HG02623 (cell line): Measurements from ENCODE around the gene MYOZ2.

Experiments
- ATAC-seq: cut with Tn5 transposase; IDR thresholded peaks from one replicate; pipeline ENCODE4 v1.9.1; 2021; ENCODE audit warnings: moderate library complexity; ENCODE audit not compliant: unreplicated experiment

The MYOZ2 gene

GRCh38 chr4:119190354-119190753 lies 54.7 kb downstream of the MYOZ2 start:
- ATAC-seq = no peak

- ATAC-seq = no peak
Observed at GRCh38 chr4:119191505-119191904, 55.9 kb downstream of the MYOZ2 start.

- ATAC-seq = no peak
Observed at GRCh38 chr4:119197772-119198212, 62.2 kb downstream of the MYOZ2 start.

GRCh38 chr4:119204916-119205315 lies 69.3 kb downstream of the MYOZ2 start:
- no peak for ATAC-seq

GRCh38 chr4:119205690-119206089 lies 70.1 kb downstream of the MYOZ2 start:
- no peak for ATAC-seq

- ATAC-seq = no peak
Observed at GRCh38 chr4:119206178-119206577, 70.5 kb downstream of the MYOZ2 start.

GRCh38 chr4:119207051-119207450 lies 71.4 kb downstream of the MYOZ2 start:
- ATAC-seq = no peak

- ATAC-seq = no peak
Observed at GRCh38 chr4:119209077-119209476, 73.4 kb downstream of the MYOZ2 start.

GRCh38 chr4:119209586-119209985 lies 74.0 kb downstream of the MYOZ2 start:
- no peak for ATAC-seq

- ATAC-seq = no peak
Observed at GRCh38 chr4:119210775-119211174, 75.1 kb downstream of the MYOZ2 start.

GRCh38 chr4:119211867-119212233 lies 76.2 kb downstream of the MYOZ2 start:
- peak; percentile 3 for ATAC-seq

GRCh38 chr4:119212234-119212963 lies 76.8 kb downstream of the MYOZ2 start, which contains the start of gene USP53:
Gene USP53 (plus strand): TSS chr4:119212713. CDS start chr4:119239760, 27,047 bp downstream.
- ATAC-seq = peak; percentile 93

- ATAC-seq = peak; percentile 45
Observed at GRCh38 chr4:119212964-119213606, 77.5 kb downstream of the MYOZ2 start.

GRCh38 chr4:119218093-119218492 lies 82.5 kb downstream of the MYOZ2 start:
- no peak for ATAC-seq

- ATAC-seq = no peak
Observed at GRCh38 chr4:119221412-119221811, 85.8 kb downstream of the MYOZ2 start.

- no peak for ATAC-seq
Observed at GRCh38 chr4:119227690-119228089, 92.1 kb downstream of the MYOZ2 start.

GRCh38 chr4:119228406-119228805 lies 92.8 kb downstream of the MYOZ2 start:
- ATAC-seq = no peak

GRCh38 chr4:119229908-119230687 lies 94.5 kb downstream of the MYOZ2 start:
- ATAC-seq = no peak

GRCh38 chr4:119231491-119231890 lies 95.9 kb downstream of the MYOZ2 start:
- no peak for ATAC-seq

GRCh38 chr4:119232286-119232685 lies 96.7 kb downstream of the MYOZ2 start:
- ATAC-seq = no peak

GRCh38 chr4:119233191-119233590 lies 97.6 kb downstream of the MYOZ2 start:
- ATAC-seq = no peak

GRCh38 chr4:119233750-119234149 lies 98.1 kb downstream of the MYOZ2 start:
- ATAC-seq = no peak
